T-cell (primary cell): Measurements from ENCODE around the gene ENOX1. TPM values are rescaled to one million over a fixed set of nuclear protein-coding genes. Genes with fewer than 3 reads are reported as not detected.

Experiments used
- ATAC-seq, 4 experiments: fragments of 200-7000 bp in 3 of 4; fragments of 150-1000 bp in 1 of 4; cut with Tn5 transposase; replicated peaks in 1 of 4; 1 replicate in 3 of 4; 2 replicates in 1 of 4; pipeline ENCODE4 v1.10.0; 2021; ENCODE audit warnings: moderate library complexity in 3 of 4, mild to moderate bottlenecking in 2 of 4, moderate number of reproducible peaks in 1 of 4
- CTCF ChIA-PET, 2 donors: fragments of 300-600 bp; sonication (Branson Sonifier 250); formaldehyde crosslinking; loops; one replicate each; lab custom pipeline; 2022; ENCODE audit warnings: antibody characterized with exemption in 2 of 2; lab: Charles Lee
- POLR2A ChIA-PET, 2 donors: fragments of 300-600 bp; sonication (Branson Sonifier 250); formaldehyde crosslinking; loops; one replicate each; lab custom pipeline; 2022; ENCODE audit warnings: antibody characterized with exemption in 2 of 2; lab: Charles Lee
- DNase-seq, 35 experiments: peaks; one replicate each; pipeline versions ENCODE4 v3.0.0 to v3.0.0-alpha.2; 2013 to 2023
- H3K27ac ChIP-seq: one replicate; pipeline ENCODE4 v1.5.1; 2013; ENCODE audit warnings: low read length
- H3K27me3 ChIP-seq, 2 experiments: replicated peaks in 1 of 2; 1 replicate in 1 of 2; 2 replicates in 1 of 2; pipeline versions ENCODE4 v1.6.1 to v1.7.0; 2013; ENCODE audit warnings: low read length in 1 of 2, mixed read lengths in 1 of 2; ENCODE audit not compliant: control insufficient read depth in 2 of 2, insufficient read depth in 2 of 2; ENCODE audit errors: extremely low read depth in 1 of 2
- H3K36me3 ChIP-seq, 2 donors: 1 replicate in 1 of 2; 2 replicates in 1 of 2; pipeline versions ENCODE4 v1.6.1 to v1.7.0; 2013; ENCODE audit warnings: low read length in 1 of 2; ENCODE audit not compliant: control insufficient read depth in 2 of 2, insufficient read depth in 1 of 2; ENCODE audit errors: extremely low read depth in 1 of 2
- H3K4me1 ChIP-seq, 2 experiments: 1 replicate in 1 of 2; 2 replicates in 1 of 2; pipeline versions ENCODE4 v1.6.1 to v1.7.0; 2013; ENCODE audit warnings: low read length in 2 of 2, mixed read lengths in 1 of 2; ENCODE audit not compliant: insufficient read depth in 2 of 2, control insufficient read depth in 1 of 2; ENCODE audit errors: extremely low read depth in 1 of 2
- H3K4me3 ChIP-seq, 2 donors: 1 replicate in 1 of 2; 2 replicates in 1 of 2; pipeline versions ENCODE4 v1.5.1 to v1.7.0; 2013; ENCODE audit warnings: mild to moderate bottlenecking in 2 of 2, low read length in 1 of 2, moderate library complexity in 1 of 2; ENCODE audit not compliant: control insufficient read depth in 1 of 2; ENCODE audit errors: extremely low read depth in 1 of 2
- H3K9me3 ChIP-seq: 2 replicates; pipeline ENCODE4 v1.7.0; 2013
- H3K27ac Mint-ChIP-seq, 2 donors: one replicate each; pipeline ENCODE4 v1.8.0; 2020 to 2021; ENCODE audit warnings: mild to moderate bottlenecking in 2 of 2, mixed read lengths in 2 of 2
- H3K27me3 Mint-ChIP-seq, 2 donors: one replicate each; pipeline ENCODE4 v1.8.0; 2021 to 2022; ENCODE audit warnings: mixed read lengths in 2 of 2
- H3K36me3 Mint-ChIP-seq: one replicate; pipeline ENCODE4 v1.8.0; 2021; ENCODE audit warnings: mixed read lengths
- H3K4me1 Mint-ChIP-seq, 3 donors: one replicate each; pipeline ENCODE4 v1.8.0; 2020 to 2022; ENCODE audit warnings: mixed read lengths in 3 of 3, mild to moderate bottlenecking in 1 of 3
- H3K4me3 Mint-ChIP-seq, 3 donors: one replicate each; pipeline ENCODE4 v1.8.0; 2020 to 2022; ENCODE audit warnings: mild to moderate bottlenecking in 3 of 3, mixed read lengths in 3 of 3, moderate library complexity in 3 of 3
- H3K9me3 Mint-ChIP-seq, 3 donors: one replicate each; pipeline ENCODE4 v1.8.0; 2020 to 2022; ENCODE audit warnings: mixed read lengths in 3 of 3
- WGBS: methylation state at CpG from one replicate; pipeline ENCODE4 v1.1.5; 2013; ENCODE audit warnings: missing lambda C conversion rate; ENCODE audit not compliant: insufficient coverage; 5-methylcytosine and 5-hydroxymethylcytosine counted together
- total RNA-seq, 35 experiments: library from RNA in 6 of 35; stranded (reverse) in 6 of 35; fragments of 120-200 nt in 1 of 35; gene quantifications; one replicate each; pipeline versions ENCODE4 v1.2.1 to v1.2.4 and lab custom pipeline; 2013 to 2026

ENOX1 gene
- total RNA-seq, 5 donors from 2014 or later (not counting 1 experiment from before 2014, with no cell fraction given), result 0.10 TPM; not detected in 4

- Mint-ChIP-seq H3K4me1 (peaks cover 2 to 3% (median 3%) of the 10 kb centered on the region in 3 donors), H3K27ac (no peak overlapping the region), H3K9me3 (no peaks in the 10 kb centered on the region), H3K4me3 (no peak overlapping the region), H3K36me3 (no peaks in the 10 kb centered on the region), H3K27me3 (peaks cover 3 to 13% of the 10 kb centered on the region in 2 donors)
- Histone ChIP-seq H3K4me3 (no peak overlapping the region), H3K9me3 (no peaks in the 10 kb centered on the region), H3K27ac (no peak overlapping the region), H3K27me3 (no peaks in the 10 kb centered on the region), H3K4me1 (no peaks in the 10 kb centered on the region), H3K36me3 (no peaks in the 10 kb centered on the region)
- ATAC-seq (no peak), DNase-seq (no peak)
- ChIA-PET POLR2A (no interaction called here), CTCF (no interaction called here)
- WGBS, result 40% methylated on average over 1 of the region's 3 CpGs
Measured at GRCh38 chr13:43669964-43670363, 116.8 kb downstream of the ENOX1 start.

- DNase-seq (no peak), ATAC-seq (no peak)
- H3K4me3 ChIP-seq, result no peak overlapping the region
- Mint-ChIP-seq H3K27ac (no peak overlapping the region), H3K4me3 (no peak overlapping the region), H3K36me3 (no peaks in the 10 kb centered on the region), H3K27me3 (peaks cover 3 to 13% of the 10 kb centered on the region in 2 donors), H3K4me1 (peaks cover 9 to 10% (median 10%) of the 10 kb centered on the region in 3 donors), H3K9me3 (no peaks in the 10 kb centered on the region)
- POLR2A ChIA-PET, result no interaction called here
- no peaks in the 10 kb centered on the region for H3K4me1 ChIP-seq
- no peak overlapping the region for H3K27ac ChIP-seq
- H3K27me3 ChIP-seq, result no peaks in the 10 kb centered on the region
- CTCF ChIA-PET, result no interaction called here
- 86% methylated on average over 1 of the region's 1 CpG for WGBS
- no peaks in the 10 kb centered on the region for H3K9me3 ChIP-seq
- no peaks in the 10 kb centered on the region for H3K36me3 ChIP-seq
Measured at GRCh38 chr13:43669101-43669500, 117.7 kb downstream of the ENOX1 start.

- no peak overlapping the region for H3K27ac ChIP-seq
- Mint-ChIP-seq H3K9me3 (no peaks in the 10 kb centered on the region), H3K27ac (no peak overlapping the region), H3K4me1 (peaks cover 9 to 10% (median 10%) of the 10 kb centered on the region in 3 donors), H3K36me3 (no peaks in the 10 kb centered on the region), H3K4me3 (no peak overlapping the region), H3K27me3 (peaks cover 3 to 11% of the 10 kb centered on the region in 2 donors)
- no peaks in the 10 kb centered on the region for H3K4me1 ChIP-seq
- ATAC-seq (no peak), DNase-seq (no peak)
- ChIA-PET POLR2A (no interaction called here), CTCF (no interaction called here)
- no peak overlapping the region for H3K4me3 ChIP-seq
- WGBS, result 100% methylated on average over 1 of the region's 2 CpGs
- no peaks in the 10 kb centered on the region for H3K27me3 ChIP-seq
- H3K36me3 ChIP-seq, result no peaks in the 10 kb centered on the region
- H3K9me3 ChIP-seq, result no peaks in the 10 kb centered on the region
Measured at GRCh38 chr13:43666403-43666802, 120.4 kb downstream of the ENOX1 start.

GRCh38 chr13:43665388-43665787 is 121.4 kb downstream of the ENOX1 start:
- POLR2A ChIA-PET, result no interaction called here
- ATAC-seq, result no peak
- H3K27ac Mint-ChIP-seq, result no peak overlapping the region
- H3K4me1 Mint-ChIP-seq, result peaks cover 9 to 10% (median 10%) of the 10 kb centered on the region in 3 donors
- WGBS, result 100% methylated on average over 3 of the region's 6 CpGs
- Histone ChIP-seq H3K27me3 (no peaks in the 10 kb centered on the region), H3K4me1 (no peaks in the 10 kb centered on the region), H3K36me3 (no peaks in the 10 kb centered on the region), H3K9me3 (no peaks in the 10 kb centered on the region), H3K4me3 (no peak overlapping the region), H3K27ac (no peak overlapping the region)
- no peak overlapping the region for H3K4me3 Mint-ChIP-seq
- DNase-seq, result no peak
- CTCF ChIA-PET, result interaction anchor here in 1 of 2 donors (0.6 kb wide), 1 partner anchor 153 kb away, joined by 8 read pairs; no protein-coding TSS in a partner anchor
- no peaks in the 10 kb centered on the region for H3K36me3 Mint-ChIP-seq
- peaks cover 0 to 6% of the 10 kb centered on the region in 2 donors for H3K27me3 Mint-ChIP-seq
- no peaks in the 10 kb centered on the region for H3K9me3 Mint-ChIP-seq

- Mint-ChIP-seq H3K9me3 (no peaks in the 10 kb centered on the region), H3K27me3 (no peaks in the 10 kb centered on the region), H3K4me1 (peaks cover 9 to 10% (median 10%) of the 10 kb centered on the region in 3 donors), H3K27ac (no peak overlapping the region), H3K36me3 (no peaks in the 10 kb centered on the region), H3K4me3 (peak overlapping the region in 2 of 3 donors; percentile 29 to 42)
- CTCF ChIA-PET, result no interaction called here
- H3K36me3 ChIP-seq, result no peaks in the 10 kb centered on the region
- WGBS, result 29% methylated on average over 1 of the region's 1 CpG
- no peak for ATAC-seq
- POLR2A ChIA-PET, result no interaction called here
- no peaks in the 10 kb centered on the region for H3K27me3 ChIP-seq
- H3K4me3 ChIP-seq, result no peak overlapping the region
- DNase-seq, result peak in 1 of 35 experiments; percentile 1
- H3K27ac ChIP-seq, result no peak overlapping the region
- no peaks in the 10 kb centered on the region for H3K4me1 ChIP-seq
- H3K9me3 ChIP-seq, result no peaks in the 10 kb centered on the region
Measured at GRCh38 chr13:43664700-43665191, 122.0 kb downstream of the ENOX1 start.

- no peak overlapping the region for H3K4me3 Mint-ChIP-seq
- ChIA-PET POLR2A (no interaction called here), CTCF (no interaction called here)
- Histone ChIP-seq H3K36me3 (no peaks in the 10 kb centered on the region), H3K27me3 (no peaks in the 10 kb centered on the region), H3K9me3 (no peaks in the 10 kb centered on the region), H3K4me1 (no peaks in the 10 kb centered on the region), H3K4me3 (no peak overlapping the region), H3K27ac (no peak overlapping the region)
- DNase-seq, result no peak
- peaks cover 0 to 2% of the 10 kb centered on the region in 2 donors for H3K27me3 Mint-ChIP-seq
- no peaks in the 10 kb centered on the region for H3K36me3 Mint-ChIP-seq
- H3K27ac Mint-ChIP-seq, result no peak overlapping the region
- WGBS, result 67% methylated on average over 1 of the region's 3 CpGs
- no peak for ATAC-seq
- H3K9me3 Mint-ChIP-seq, result no peaks in the 10 kb centered on the region
- H3K4me1 Mint-ChIP-seq, result peaks cover 9 to 10% (median 10%) of the 10 kb centered on the region in 3 donors
Measured at GRCh38 chr13:43663474-43664090, 123.2 kb downstream of the ENOX1 start.
